ENCODE data around the gene DNLZ.
A peak's percentile ranks its signal among the peaks of the same experiment; 100 is the strongest.

Gene DNLZ

GRCh38 chr9:136364942-136365774 is 1.6 kb upstream of the DNLZ start:
- DNase-seq (ENCODE audit: insufficient read length, low spot score) = no peak
- FAIRE-seq = no peak

GRCh38 chr9:136363949-136364748 is 605 bp upstream of the DNLZ start:
- FAIRE-seq (no peak), DNase-seq (ENCODE audit: insufficient read length, low spot score) (no peak)
- 0 out of 2 replicates have a peak, but pooled peaks have one; percentile 6 for TF ChIP-seq POLR2A (IDR thresholded peaks at IDR 0.05; ENCODE audit: low read depth, low read length)

More at GRCh38 chr9:136364942-136365774, 1.6 kb upstream of the DNLZ start:
- TF ChIP-seq POLR2A (IDR thresholded peaks at IDR 0.05; ENCODE audit: low read depth, low read length) = no peak

- TF ChIP-seq POLR2A (IDR thresholded peaks at IDR 0.05; ENCODE audit: low read depth, low read length) = no peak
- no peak for FAIRE-seq
- DNase-seq (ENCODE audit: insufficient read length, low spot score) = no peak
Measured at GRCh38 chr9:136362450-136362784, 1.1 kb downstream of the DNLZ start.

GRCh38 chr9:136361754-136362449 is 1.6 kb downstream of the DNLZ start:
- DNase-seq (ENCODE audit: insufficient read length, low spot score) (no peak), FAIRE-seq (no peak)
- TF ChIP-seq POLR2A (IDR thresholded peaks at IDR 0.05; ENCODE audit: low read depth, low read length) = no peak

GRCh38 chr9:136361047-136361753 is 2.3 kb downstream of the DNLZ start:
- DNase-seq (ENCODE audit: insufficient read length, low spot score) (no peak), FAIRE-seq (no peak)
- TF ChIP-seq POLR2A (IDR thresholded peaks at IDR 0.05; ENCODE audit: low read depth, low read length) = no peak

- FAIRE-seq (no peak), DNase-seq (ENCODE audit: insufficient read length, low spot score) (no peak)
- no peak for TF ChIP-seq POLR2A (IDR thresholded peaks at IDR 0.05; ENCODE audit: low read depth, low read length)
Measured at GRCh38 chr9:136359774-136360718, 3.5 kb downstream of the DNLZ start.

GRCh38 chr9:136358888-136359287 is 4.7 kb downstream of the DNLZ start:
- no peak for DNase-seq (ENCODE audit: insufficient read length, low spot score)
- no peak for FAIRE-seq
- no peak for TF ChIP-seq POLR2A (IDR thresholded peaks at IDR 0.05; ENCODE audit: low read depth, low read length)

GRCh38 chr9:136358016-136358415 is 5.5 kb downstream of the DNLZ start:
- DNase-seq (ENCODE audit: insufficient read length, low spot score) = no peak
- no peak for TF ChIP-seq POLR2A (IDR thresholded peaks at IDR 0.05; ENCODE audit: low read depth, low read length)
- FAIRE-seq = no peak

- no peak for FAIRE-seq
- DNase-seq (ENCODE audit: insufficient read length, low spot score) = no peak
- TF ChIP-seq POLR2A (IDR thresholded peaks at IDR 0.05; ENCODE audit: low read depth, low read length) = no peak
Measured at GRCh38 chr9:136357202-136357725, 6.3 kb downstream of the DNLZ start.

GRCh38 chr9:136355616-136356557 is 7.7 kb downstream of the DNLZ start:
- FAIRE-seq (no peak), DNase-seq (ENCODE audit: insufficient read length, low spot score) (no peak)
- no peak for TF ChIP-seq POLR2A (IDR thresholded peaks at IDR 0.05; ENCODE audit: low read depth, low read length)

GRCh38 chr9:136354592-136355085 is 8.9 kb downstream of the DNLZ start:
- FAIRE-seq (peak; percentile 88), DNase-seq (ENCODE audit: insufficient read length, low spot score) (peak; percentile 98)
- TF ChIP-seq POLR2A (IDR thresholded peaks at IDR 0.05; ENCODE audit: low read depth, low read length) = 0 out of 2 replicates have a peak, but pooled peaks have one; percentile 26

Measured in H54 (cell line).